GM23248 (cell line): Measurements from ENCODE around the gene ADNP.

Source experiments
- EZH2 ChIP-seq: fragments of 200-600 bp; sonication (generic); IDR thresholded peaks from 2 replicates; pipeline ENCODE4 v1.6.1; 2018; ENCODE audit warnings: antibody characterized with exemption, mild to moderate bottlenecking; ENCODE audit not compliant: insufficient read depth, poor library complexity, severe bottlenecking
- EZH2phosphoT487 ChIP-seq: fragments of 200-600 bp; sonication (generic); IDR thresholded peaks from 2 replicates; pipeline ENCODE4 v1.6.1; 2018; ENCODE audit warnings: antibody characterized with exemption, moderate library complexity, mild to moderate bottlenecking, low read depth; ENCODE audit not compliant: insufficient read depth

GRCh38 chr20:50874758-50875665 is 56.2 kb downstream of the ADNP start:
- no peak for TF ChIP-seq EZH2phosphoT487
- TF ChIP-seq EZH2: no peak
